ENCODE results near the gene TSPO. TPM values are rescaled to one million over a fixed set of nuclear protein-coding genes. Genes with fewer than 3 reads are reported as not detected.

The TSPO gene
- total RNA-seq, 1 donor from 2014 or later, result 124 TPM

DNA sequence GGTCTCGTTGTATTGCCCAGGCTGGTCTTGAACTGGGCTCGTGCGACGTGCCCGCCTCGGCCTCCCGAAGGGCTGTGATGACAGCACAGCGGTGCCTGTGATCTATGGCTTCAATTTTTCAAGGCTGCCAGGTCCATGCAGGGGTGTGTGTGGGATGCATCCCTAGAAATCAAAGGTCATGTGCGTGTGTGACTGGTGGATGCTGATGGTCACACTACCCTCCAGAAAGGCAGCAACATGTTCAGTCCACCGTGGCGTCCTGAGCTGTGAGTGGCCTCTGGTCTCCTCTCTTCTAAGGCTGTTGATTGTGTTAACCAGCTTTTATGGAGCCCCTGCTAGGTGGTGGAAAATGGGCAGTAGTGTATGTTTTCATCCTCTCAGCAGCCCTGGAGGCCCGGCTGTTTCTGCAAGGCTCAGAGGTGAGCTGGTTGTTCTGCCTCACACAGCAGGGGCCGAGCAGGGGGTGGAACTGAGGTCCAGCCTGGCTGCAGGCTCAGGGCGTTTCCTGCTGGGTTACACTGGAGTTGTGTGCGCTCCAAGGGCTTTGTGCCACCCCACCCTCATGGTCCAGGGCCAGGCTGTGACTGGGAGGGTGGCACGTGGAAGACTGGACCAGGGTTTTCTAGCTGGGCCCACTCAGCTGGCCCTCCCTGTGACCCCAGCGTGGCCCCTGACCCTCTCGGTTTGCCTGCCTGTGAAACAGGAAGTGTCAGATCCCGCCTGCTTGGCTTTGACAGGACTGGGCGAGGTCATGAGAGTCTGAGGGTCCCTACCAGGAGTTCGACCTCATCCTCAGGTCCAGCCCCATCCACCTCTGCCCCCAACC lies 33.1 kb upstream of the TSPO start:
- Mint-ChIP-seq H3K9me3 (ENCODE audit: unreplicated experiment) (peaks cover 5% of the 10 kb centered on the region), H3K27ac (ENCODE audit: unreplicated experiment) (no peak overlapping the region), H3K27me3 (ENCODE audit: low read depth, unreplicated experiment) (peaks cover 37% of the 10 kb centered on the region), H3K4me1 (ENCODE audit: low read depth, unreplicated experiment) (no peaks in the 10 kb centered on the region), H3K4me3 (ENCODE audit: unreplicated experiment) (no peak overlapping the region), H3K36me3 (ENCODE audit: low read depth, unreplicated experiment) (no peaks in the 10 kb centered on the region)
- Histone ChIP-seq H3K4me3 (ENCODE audit: insufficient read depth, low read depth, low read length) (no peak overlapping the region), H3K9ac (ENCODE audit: low read length) (no peak overlapping the region), H3K79me2 (ENCODE audit: insufficient read depth, low read length) (no peaks in the 10 kb centered on the region), H2AFZ (ENCODE audit: low read depth, low read length) (no peak overlapping the region), H3K27ac (ENCODE audit: low read depth, low read length) (no peak overlapping the region), H3K9me3 (ENCODE audit: insufficient read depth, low read depth, low read length) (no peaks in the 10 kb centered on the region), H3K4me1 (ENCODE audit: insufficient read depth, low read length) (no peaks in the 10 kb centered on the region), H3K27me3 (ENCODE audit: insufficient read depth, low read length) (peaks cover 8% of the 10 kb centered on the region), H3K36me3 (ENCODE audit: insufficient read depth, low read length) (no peaks in the 10 kb centered on the region), H3K4me2 (ENCODE audit: low read length) (no peak overlapping the region), H4K20me1 (ENCODE audit: insufficient read depth, low read length) (no peaks in the 10 kb centered on the region)
- FAIRE-seq (no peak), DNase-seq (ENCODE audit: low read depth) (no peak)
- TF ChIP-seq, protein P1, sequence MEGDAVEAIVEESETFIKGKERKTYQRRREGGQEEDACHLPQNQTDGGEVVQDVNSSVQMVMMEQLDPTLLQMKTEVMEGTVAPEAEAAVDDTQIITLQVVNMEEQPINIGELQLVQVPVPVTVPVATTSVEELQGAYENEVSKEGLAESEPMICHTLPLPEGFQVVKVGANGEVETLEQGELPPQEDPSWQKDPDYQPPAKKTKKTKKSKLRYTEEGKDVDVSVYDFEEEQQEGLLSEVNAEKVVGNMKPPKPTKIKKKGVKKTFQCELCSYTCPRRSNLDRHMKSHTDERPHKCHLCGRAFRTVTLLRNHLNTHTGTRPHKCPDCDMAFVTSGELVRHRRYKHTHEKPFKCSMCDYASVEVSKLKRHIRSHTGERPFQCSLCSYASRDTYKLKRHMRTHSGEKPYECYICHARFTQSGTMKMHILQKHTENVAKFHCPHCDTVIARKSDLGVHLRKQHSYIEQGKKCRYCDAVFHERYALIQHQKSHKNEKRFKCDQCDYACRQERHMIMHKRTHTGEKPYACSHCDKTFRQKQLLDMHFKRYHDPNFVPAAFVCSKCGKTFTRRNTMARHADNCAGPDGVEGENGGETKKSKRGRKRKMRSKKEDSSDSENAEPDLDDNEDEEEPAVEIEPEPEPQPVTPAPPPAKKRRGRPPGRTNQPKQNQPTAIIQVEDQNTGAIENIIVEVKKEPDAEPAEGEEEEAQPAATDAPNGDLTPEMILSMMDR (IDR thresholded peaks at IDR 0.05; ENCODE audit: insufficient read depth, low read depth, low read length), result no peak
- TF ChIP-seq EZH2 (IDR thresholded peaks at IDR 0.05; ENCODE audit: insufficient read depth, low read length), result no peak

DNA sequence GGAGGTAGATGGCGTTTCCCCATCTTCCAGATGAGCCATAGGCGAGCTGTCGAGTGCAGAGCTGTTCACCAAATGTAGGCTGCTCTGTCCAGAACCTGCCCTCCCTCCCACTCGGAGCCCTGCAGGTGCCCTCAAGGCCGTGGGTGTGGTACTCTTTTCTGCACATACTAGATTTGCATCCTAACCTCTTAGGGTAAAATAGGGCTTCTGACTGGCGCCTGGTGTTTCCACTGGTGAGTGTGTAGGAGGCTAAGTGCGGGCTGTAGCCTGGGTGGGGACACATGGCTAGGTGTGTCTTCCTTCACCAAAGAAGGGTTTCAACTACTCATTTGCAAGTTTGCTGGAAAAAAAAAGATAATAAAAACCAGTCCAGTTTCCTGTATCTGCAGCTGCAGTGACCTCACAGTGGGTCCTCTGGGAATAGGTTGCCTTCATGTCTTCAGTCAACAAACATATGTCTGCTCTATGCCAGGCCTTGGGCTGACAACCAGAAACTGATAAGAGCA lies 32.4 kb upstream of the TSPO start:
- H3K4me1 Mint-ChIP-seq (ENCODE audit: low read depth, unreplicated experiment), result no peaks in the 10 kb centered on the region
- DNase-seq (ENCODE audit: low read depth) (no peak), FAIRE-seq (no peak)
- Histone ChIP-seq H3K4me1 (ENCODE audit: insufficient read depth, low read length) (no peaks in the 10 kb centered on the region), H3K36me3 (ENCODE audit: insufficient read depth, low read length) (no peaks in the 10 kb centered on the region), H2AFZ (ENCODE audit: low read depth, low read length) (no peak overlapping the region), H3K27me3 (ENCODE audit: insufficient read depth, low read length) (peaks cover under 1% of the 10 kb centered on the region), H3K4me2 (ENCODE audit: low read length) (no peak overlapping the region), H3K9ac (ENCODE audit: low read length) (no peak overlapping the region), H4K20me1 (ENCODE audit: insufficient read depth, low read length) (no peaks in the 10 kb centered on the region), H3K4me3 (ENCODE audit: insufficient read depth, low read depth, low read length) (no peak overlapping the region), H3K27ac (ENCODE audit: low read depth, low read length) (no peak overlapping the region), H3K9me3 (ENCODE audit: insufficient read depth, low read depth, low read length) (no peaks in the 10 kb centered on the region), H3K79me2 (ENCODE audit: insufficient read depth, low read length) (no peaks in the 10 kb centered on the region)
- H3K4me3 Mint-ChIP-seq (ENCODE audit: unreplicated experiment), result no peak overlapping the region
- TF ChIP-seq, protein P1 (IDR thresholded peaks at IDR 0.05; ENCODE audit: insufficient read depth, low read depth, low read length), result no peak
- TF ChIP-seq EZH2 (IDR thresholded peaks at IDR 0.05; ENCODE audit: insufficient read depth, low read length), result no peak
- H3K27ac Mint-ChIP-seq (ENCODE audit: unreplicated experiment), result no peak overlapping the region
- no peaks in the 10 kb centered on the region for H3K36me3 Mint-ChIP-seq (ENCODE audit: low read depth, unreplicated experiment)
- peaks cover 5% of the 10 kb centered on the region for H3K9me3 Mint-ChIP-seq (ENCODE audit: unreplicated experiment)
- H3K27me3 Mint-ChIP-seq (ENCODE audit: low read depth, unreplicated experiment), result peaks cover 29% of the 10 kb centered on the region
